ENCODE data around the gene CLEC16A.

DNA sequence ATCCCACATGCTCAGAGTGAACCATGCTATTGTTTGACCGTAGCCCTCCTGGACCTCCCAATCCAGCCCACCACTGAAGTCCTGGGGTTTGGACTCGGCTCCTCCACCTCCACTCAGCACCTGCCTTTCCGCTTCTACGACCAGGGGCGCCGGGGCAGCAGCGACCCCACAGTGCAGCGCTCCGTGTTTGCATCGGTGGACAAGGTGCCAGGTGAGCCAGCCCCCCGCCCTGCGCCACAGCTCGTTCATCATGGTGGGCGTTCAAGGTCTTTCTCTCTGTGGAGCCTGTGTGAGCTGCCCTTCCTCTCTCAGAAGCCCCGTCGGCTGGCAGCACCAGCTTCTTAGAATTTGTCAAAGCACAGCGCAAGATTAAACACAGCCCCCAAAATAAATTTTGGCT is 181.6 kb downstream of the CLEC16A start:
- TF ChIP-seq, protein P1, sequence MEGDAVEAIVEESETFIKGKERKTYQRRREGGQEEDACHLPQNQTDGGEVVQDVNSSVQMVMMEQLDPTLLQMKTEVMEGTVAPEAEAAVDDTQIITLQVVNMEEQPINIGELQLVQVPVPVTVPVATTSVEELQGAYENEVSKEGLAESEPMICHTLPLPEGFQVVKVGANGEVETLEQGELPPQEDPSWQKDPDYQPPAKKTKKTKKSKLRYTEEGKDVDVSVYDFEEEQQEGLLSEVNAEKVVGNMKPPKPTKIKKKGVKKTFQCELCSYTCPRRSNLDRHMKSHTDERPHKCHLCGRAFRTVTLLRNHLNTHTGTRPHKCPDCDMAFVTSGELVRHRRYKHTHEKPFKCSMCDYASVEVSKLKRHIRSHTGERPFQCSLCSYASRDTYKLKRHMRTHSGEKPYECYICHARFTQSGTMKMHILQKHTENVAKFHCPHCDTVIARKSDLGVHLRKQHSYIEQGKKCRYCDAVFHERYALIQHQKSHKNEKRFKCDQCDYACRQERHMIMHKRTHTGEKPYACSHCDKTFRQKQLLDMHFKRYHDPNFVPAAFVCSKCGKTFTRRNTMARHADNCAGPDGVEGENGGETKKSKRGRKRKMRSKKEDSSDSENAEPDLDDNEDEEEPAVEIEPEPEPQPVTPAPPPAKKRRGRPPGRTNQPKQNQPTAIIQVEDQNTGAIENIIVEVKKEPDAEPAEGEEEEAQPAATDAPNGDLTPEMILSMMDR (IDR thresholded peaks at IDR 0.05; ENCODE audit: borderline replicate concordance, extremely low read depth, low read length, poor library complexity, severe bottlenecking) = no peak
- TF ChIP-seq EZH2 (IDR thresholded peaks at IDR 0.05; ENCODE audit: borderline replicate concordance, low read depth, low read length, severe bottlenecking) = no peak
